GM18909 (cell line): ENCODE data around the gene MRPL44.
"Not testable (repeated sequence)": the region's sequence is repeated elsewhere in the genome, so short reads cannot be mapped to it uniquely, and the experiment has no call there.

Source experiments
- ATAC-seq: cut with Tn5 transposase; IDR thresholded peaks from one replicate; pipeline ENCODE4 v1.9.1; 2021; ENCODE audit warnings: mild to moderate bottlenecking; ENCODE audit not compliant: unreplicated experiment, poor library complexity

MRPL44 gene

GRCh38 chr2:223935459-223936125, 21.7 kb upstream of the MRPL44 start:
- no peak for ATAC-seq

GRCh38 chr2:223936862-223937326, 20.4 kb upstream of the MRPL44 start:
- ATAC-seq: peak; percentile 34

GRCh38 chr2:223937535-223937934, 19.7 kb upstream of the MRPL44 start:
- no peak for ATAC-seq

- ATAC-seq: not testable (repeated sequence)
Observed at GRCh38 chr2:223939438-223939837, 17.8 kb upstream of the MRPL44 start.

GRCh38 chr2:223941579-223942277, 15.5 kb upstream of the MRPL44 start:
- ATAC-seq: peak; percentile 47

GRCh38 chr2:223943135-223943534, 14.1 kb upstream of the MRPL44 start:
- ATAC-seq: no peak

- no peak for ATAC-seq
Observed at GRCh38 chr2:223943561-223944008, 13.7 kb upstream of the MRPL44 start.

GRCh38 chr2:223944166-223944702, 13.0 kb upstream of the MRPL44 start:
- ATAC-seq: peak; percentile 23

GRCh38 chr2:223944703-223945531, 12.3 kb upstream of the MRPL44 start, which contains the start of gene WDFY1:
Gene WDFY1 (minus strand): TSS chr2:223945335. CDS start chr2:223945284, 51 bp downstream.
- peak; percentile 82 for ATAC-seq

GRCh38 chr2:223945755-223946154, 11.5 kb upstream of the MRPL44 start:
- no peak for ATAC-seq

- ATAC-seq: no peak
Observed at GRCh38 chr2:223947711-223948205, 9.5 kb upstream of the MRPL44 start.

GRCh38 chr2:223949241-223949840, 7.9 kb upstream of the MRPL44 start:
- no peak for ATAC-seq

- no peak for ATAC-seq
Observed at GRCh38 chr2:223950448-223951347, 6.6 kb upstream of the MRPL44 start.

- peak; percentile 61 for ATAC-seq
Observed at GRCh38 chr2:223952280-223952968, 4.8 kb upstream of the MRPL44 start.

- no peak for ATAC-seq
Observed at GRCh38 chr2:223954401-223954800, 2.9 kb upstream of the MRPL44 start.

GRCh38 chr2:223956300-223956699, 963 bp upstream of the MRPL44 start:
- peak; percentile 32 for ATAC-seq

- no peak for ATAC-seq
Observed at GRCh38 chr2:223959688-223960087, 2.4 kb downstream of the MRPL44 start.

GRCh38 chr2:223967981-223968380, 10.7 kb downstream of the MRPL44 start:
- no peak for ATAC-seq
